ENCODE measurements around the gene EDEM2. TPM values are rescaled to one million over a fixed set of nuclear protein-coding genes. Genes with fewer than 3 reads are reported as not detected.

The EDEM2 gene
- total RNA-seq, 2 experiments from 2014 or later: 29.7 to 30.5 TPM

DNA sequence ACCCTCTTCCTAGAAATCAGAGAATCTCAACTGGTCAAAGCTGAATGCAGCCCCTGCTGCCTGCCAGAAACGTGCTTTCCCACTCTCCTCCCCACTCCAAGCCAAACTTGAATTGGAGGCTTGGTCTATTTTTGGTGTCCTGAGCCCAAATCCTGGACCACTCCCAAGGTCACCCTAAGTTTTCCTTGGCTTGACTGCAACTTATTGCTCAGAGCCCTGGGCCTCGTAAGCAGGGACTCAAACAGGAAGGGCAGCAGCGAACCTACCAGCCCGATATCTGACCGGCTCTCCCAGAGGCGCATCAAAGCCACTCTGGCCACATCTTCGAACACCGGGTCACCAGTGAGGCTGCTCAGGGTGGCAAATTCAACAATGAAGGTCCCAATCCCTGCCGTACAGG is 12.7 kb downstream of the EDEM2 start:
- Mint-ChIP-seq H3K4me1 (peaks cover 2% of the 10 kb centered on the region), H3K9me3 (no peaks in the 10 kb centered on the region), H3K36me3 (ENCODE audit: low read depth) (peaks cover 49% of the 10 kb centered on the region), H3K4me3 (no peak overlapping the region), H3K27me3 (no peaks in the 10 kb centered on the region), H3K27ac (no peak overlapping the region)
- DNase-seq: no peak
- POLR2A ChIA-PET: interaction anchor here (1.9 kb wide), 1 partner anchor 13 kb away, joined by 9 read pairs; the partner anchor contains the start of gene EDEM2
- CTCF ChIA-PET: interaction anchor here (0.9 to 1.6 kb wide), 2 partner anchors 38 to 299 kb away, joined by 4 to 5 read pairs; no protein-coding TSS in a partner anchor

DNA sequence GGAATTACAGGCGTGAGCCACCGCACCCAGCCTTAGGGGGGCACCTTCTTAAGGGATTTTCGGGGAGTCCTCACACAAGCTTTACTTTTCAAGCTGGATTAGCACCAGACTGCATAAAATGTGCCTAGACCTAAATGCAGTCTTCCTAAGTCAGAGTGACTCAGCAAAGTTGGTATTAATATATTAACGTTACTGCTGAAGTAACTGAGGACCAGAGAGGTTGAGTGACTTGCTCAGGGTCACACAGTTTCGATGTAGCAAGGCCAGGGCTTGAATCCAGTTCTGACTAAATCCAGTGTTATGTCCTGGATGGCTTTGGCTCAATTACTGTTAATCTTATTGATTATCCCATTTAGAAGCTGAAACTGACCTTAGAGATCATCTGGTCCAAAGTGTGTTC is 13.4 kb downstream of the EDEM2 start:
- no peak for DNase-seq
- Mint-ChIP-seq H3K4me3 (no peak overlapping the region), H3K27ac (peak overlapping the region; percentile 16), H3K4me1 (peaks cover 2% of the 10 kb centered on the region), H3K36me3 (ENCODE audit: low read depth) (peaks cover 49% of the 10 kb centered on the region), H3K27me3 (no peaks in the 10 kb centered on the region), H3K9me3 (no peaks in the 10 kb centered on the region)
- ChIA-PET POLR2A (interaction anchor here (1.9 kb wide), 1 partner anchor 13 kb away, joined by 9 read pairs; the partner anchor contains the start of gene EDEM2), CTCF (interaction anchor here (0.9 to 1.6 kb wide), 2 partner anchors 37 to 298 kb away, joined by 4 to 5 read pairs; no protein-coding TSS in a partner anchor)

DNA sequence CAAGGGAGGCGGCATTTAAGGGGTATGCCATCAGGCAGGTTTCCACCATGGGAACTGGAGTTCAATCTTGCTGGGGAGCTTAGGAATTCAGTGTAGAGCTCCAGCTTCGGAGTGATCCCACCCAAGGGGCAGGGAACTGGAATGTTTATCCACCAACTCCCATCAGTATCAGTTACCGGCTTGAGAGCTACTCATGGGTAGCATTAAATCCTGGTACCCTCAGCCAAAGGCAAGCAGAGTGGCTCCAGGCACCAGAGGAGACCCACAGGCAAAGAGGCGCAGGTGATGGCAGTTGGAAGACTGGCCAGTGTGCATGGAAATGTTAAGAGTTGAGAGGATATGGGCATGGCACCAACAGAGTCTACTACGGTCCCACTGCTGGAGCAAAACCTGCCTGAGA is 14.1 kb downstream of the EDEM2 start:
- no peak for DNase-seq
- ChIA-PET CTCF (interaction anchor here (1.6 kb wide), 1 partner anchor 37 kb away, joined by 5 read pairs; no protein-coding TSS in a partner anchor), POLR2A (interaction anchor here (0.8 to 1.9 kb wide), 3 partner anchors 10 to 33 kb away, joined by 3 to 9 read pairs (median 3); partner anchors contain the start of gene EDEM2)
- Mint-ChIP-seq H3K9me3 (no peaks in the 10 kb centered on the region), H3K36me3 (ENCODE audit: low read depth) (peaks cover 49% of the 10 kb centered on the region), H3K27ac (no peak overlapping the region), H3K4me3 (no peak overlapping the region), H3K4me1 (peaks cover 2% of the 10 kb centered on the region), H3K27me3 (no peaks in the 10 kb centered on the region)

DNA sequence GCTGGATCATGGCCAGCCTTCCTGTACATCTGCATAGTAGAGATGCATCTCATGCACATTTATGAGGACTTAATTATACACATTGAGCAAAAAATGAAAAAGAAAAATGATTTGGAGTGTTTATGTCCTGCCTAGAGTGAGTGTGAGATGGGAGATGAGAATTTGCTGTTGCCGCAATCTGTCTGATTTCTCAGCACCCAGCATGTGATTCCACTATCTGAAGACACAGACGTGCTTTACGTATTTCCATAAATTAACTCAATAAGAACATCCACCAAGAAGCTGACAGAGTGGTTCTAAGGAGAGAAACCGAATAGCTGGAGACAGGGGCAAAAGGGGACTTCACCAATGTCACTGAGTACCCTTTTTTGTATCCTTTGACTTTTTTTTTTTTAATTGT is 15.2 kb downstream of the EDEM2 start:
- Mint-ChIP-seq H3K36me3 (ENCODE audit: low read depth) (peaks cover 49% of the 10 kb centered on the region), H3K27ac (no peak overlapping the region), H3K27me3 (no peaks in the 10 kb centered on the region), H3K9me3 (no peaks in the 10 kb centered on the region), H3K4me1 (peaks cover 2% of the 10 kb centered on the region), H3K4me3 (no peak overlapping the region)
- ChIA-PET CTCF (interaction anchor here (0.6 kb wide), 1 partner anchor 13 kb away, joined by 4 read pairs; no protein-coding TSS in a partner anchor), POLR2A (no interaction called here)
- no peak for DNase-seq

DNA sequence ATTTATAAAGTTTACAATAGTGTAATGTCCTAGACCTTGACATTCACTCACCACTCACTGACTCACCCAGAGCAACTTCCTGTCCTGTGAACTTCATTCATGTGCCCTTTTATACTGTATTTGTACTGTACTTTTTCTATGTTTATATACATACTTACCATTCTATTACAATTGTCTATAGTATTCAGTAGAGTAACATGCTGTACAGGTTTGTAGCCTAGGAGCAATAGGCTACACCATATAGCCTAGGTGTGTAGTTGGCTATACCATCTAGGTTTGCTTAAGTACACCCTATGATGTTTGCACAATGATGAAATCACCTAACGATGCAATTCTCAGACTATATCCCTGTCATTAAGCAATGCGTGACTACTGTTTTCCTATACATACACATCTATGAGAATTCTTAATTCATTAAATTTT is 17.5 kb downstream of the EDEM2 start:
- Mint-ChIP-seq H3K9me3 (no peaks in the 10 kb centered on the region), H3K4me1 (peaks cover 2% of the 10 kb centered on the region), H3K27ac (no peak overlapping the region), H3K36me3 (ENCODE audit: low read depth) (peaks cover 53% of the 10 kb centered on the region), H3K27me3 (no peaks in the 10 kb centered on the region), H3K4me3 (no peak overlapping the region)
- CTCF ChIA-PET: no interaction called here
- POLR2A ChIA-PET: interaction anchor here (1.7 kb wide), 1 partner anchor 11 kb away, joined by 4 read pairs; no protein-coding TSS in a partner anchor
- no peak for DNase-seq

- H3K9me3 Mint-ChIP-seq: no peaks in the 10 kb centered on the region
- POLR2A ChIA-PET: no interaction called here
- H3K36me3 Mint-ChIP-seq (ENCODE audit: low read depth): peaks cover 55% of the 10 kb centered on the region
These were observed 21.4 kb downstream of the EDEM2 start for GRCh38 chr20:35125753-35126152.

GRCh38 chr20:35122756-35123405 is 24.3 kb downstream of the EDEM2 start:
- peaks cover 71% of the 10 kb centered on the region for H3K36me3 Mint-ChIP-seq (ENCODE audit: low read depth)
- H3K4me1 Mint-ChIP-seq: peaks cover 9% of the 10 kb centered on the region
- H3K9me3 Mint-ChIP-seq: no peaks in the 10 kb centered on the region
- H3K27me3 Mint-ChIP-seq: no peaks in the 10 kb centered on the region
- no peak overlapping the region for H3K27ac Mint-ChIP-seq
- ChIA-PET POLR2A (no interaction called here), CTCF (interaction anchor here (1.2 kb wide), 1 partner anchor 27 kb away, joined by 3 read pairs; no protein-coding TSS in a partner anchor)
- no peak for DNase-seq
- H3K4me3 Mint-ChIP-seq: no peak overlapping the region

More at GRCh38 chr20:35125753-35126152, 21.4 kb downstream of the EDEM2 start:
- Mint-ChIP-seq H3K27ac (no peak overlapping the region), H3K4me1 (peaks cover 4% of the 10 kb centered on the region), H3K27me3 (no peaks in the 10 kb centered on the region), H3K4me3 (no peak overlapping the region)
- DNase-seq: no peak
- CTCF ChIA-PET: no interaction called here

DNA sequence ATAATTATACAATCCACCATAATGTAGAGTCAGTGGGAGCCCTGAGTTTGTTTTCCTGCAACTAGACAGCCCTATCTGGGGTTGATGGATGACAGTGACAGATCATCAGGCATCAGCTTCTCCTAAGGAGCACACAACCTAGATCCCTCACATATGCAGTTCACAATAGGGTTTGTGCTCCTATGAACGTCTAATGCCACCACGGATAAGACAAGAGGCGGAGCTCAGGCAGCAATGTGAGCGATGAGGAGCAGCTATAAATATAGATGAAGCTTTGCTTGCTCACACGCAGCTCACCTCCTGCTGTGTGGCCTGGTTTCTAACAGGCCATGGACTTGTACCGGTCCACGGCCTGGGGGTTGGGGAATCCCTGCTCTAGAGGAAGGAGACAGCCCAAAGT is 25.9 kb downstream of the EDEM2 start:
- CTCF ChIA-PET: interaction anchor here (0.7 kb wide), 1 partner anchor 25 kb away, joined by 3 read pairs; no protein-coding TSS in a partner anchor
- H3K36me3 Mint-ChIP-seq (ENCODE audit: low read depth): peaks cover 75% of the 10 kb centered on the region

GRCh38 chr20:35120012-35120701 is 27.0 kb downstream of the EDEM2 start:
- no peaks in the 10 kb centered on the region for H3K27me3 Mint-ChIP-seq
- H3K36me3 Mint-ChIP-seq (ENCODE audit: low read depth): peaks cover 77% of the 10 kb centered on the region
- peaks cover 12% of the 10 kb centered on the region for H3K4me1 Mint-ChIP-seq
- no peak for DNase-seq
- peak overlapping the region; percentile 16 for H3K27ac Mint-ChIP-seq
- ChIA-PET POLR2A (no interaction called here), CTCF (no interaction called here)
- no peak overlapping the region for H3K4me3 Mint-ChIP-seq
- H3K9me3 Mint-ChIP-seq: no peaks in the 10 kb centered on the region

More for the DNA sequence above, 25.9 kb downstream of the EDEM2 start:
- Mint-ChIP-seq H3K9me3 (no peaks in the 10 kb centered on the region), H3K4me3 (no peak overlapping the region), H3K27ac (no peak overlapping the region), H3K4me1 (peaks cover 12% of the 10 kb centered on the region), H3K27me3 (no peaks in the 10 kb centered on the region)
- POLR2A ChIA-PET: interaction anchor here (0.9 kb wide), 1 partner anchor 26 kb away, joined by 3 read pairs; the partner anchor contains the start of gene EDEM2
- no peak for DNase-seq

DNA sequence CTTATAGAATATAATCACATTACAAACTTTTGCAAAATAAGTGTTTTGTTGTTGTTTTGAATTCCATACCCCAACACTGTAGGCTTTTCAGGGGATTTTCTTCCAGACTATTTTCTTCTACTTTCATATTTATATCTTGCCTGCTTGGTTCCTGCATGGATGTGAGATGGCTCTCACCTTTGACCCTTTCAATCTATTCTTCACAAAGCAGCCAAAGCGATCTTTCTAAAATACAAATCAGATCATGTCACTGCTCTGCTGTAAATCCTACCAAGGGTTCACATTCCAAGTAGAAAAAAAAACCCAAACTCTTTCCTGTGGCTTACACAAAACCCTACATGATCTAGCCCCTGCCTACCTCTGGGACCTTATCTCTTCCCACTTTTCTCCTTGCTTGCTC is 29.5 kb downstream of the EDEM2 start:
- peaks cover 66% of the 10 kb centered on the region for H3K36me3 Mint-ChIP-seq (ENCODE audit: low read depth)
- DNase-seq: no peak
- H3K4me1 Mint-ChIP-seq: peaks cover 12% of the 10 kb centered on the region
- no peak overlapping the region for H3K4me3 Mint-ChIP-seq
- POLR2A ChIA-PET: no interaction called here
- CTCF ChIA-PET: no interaction called here
- H3K27me3 Mint-ChIP-seq: no peaks in the 10 kb centered on the region
- no peak overlapping the region for H3K27ac Mint-ChIP-seq
- no peaks in the 10 kb centered on the region for H3K9me3 Mint-ChIP-seq

DNA sequence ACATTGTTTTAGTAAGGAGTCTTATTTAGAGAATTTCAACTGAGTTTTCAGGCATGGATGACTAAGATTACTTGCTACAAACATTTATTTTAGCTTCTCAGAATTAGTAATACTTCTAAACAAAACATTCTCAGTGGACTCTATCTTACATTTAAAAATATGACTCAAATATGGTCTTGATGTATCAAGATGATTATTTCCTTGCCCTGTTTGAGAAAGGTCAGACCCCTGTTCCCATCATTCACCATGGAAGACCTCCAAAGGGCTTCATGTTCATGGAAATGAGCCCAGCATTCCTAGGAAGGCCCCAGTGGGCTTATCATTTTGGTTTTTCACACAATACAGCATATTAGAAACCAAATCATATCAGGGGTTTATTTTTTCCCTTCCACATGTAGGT is 29.9 kb downstream of the EDEM2 start:
- Mint-ChIP-seq H3K27me3 (no peaks in the 10 kb centered on the region), H3K4me1 (peaks cover 12% of the 10 kb centered on the region), H3K27ac (no peak overlapping the region), H3K9me3 (no peaks in the 10 kb centered on the region), H3K36me3 (ENCODE audit: low read depth) (peaks cover 64% of the 10 kb centered on the region), H3K4me3 (no peak overlapping the region)
- no peak for DNase-seq
- CTCF ChIA-PET: interaction anchor here (2.1 kb wide), 1 partner anchor 21 kb away, joined by 12 read pairs; no protein-coding TSS in a partner anchor
- POLR2A ChIA-PET: no interaction called here

GRCh38 chr20:35116258-35116657 is 30.9 kb downstream of the EDEM2 start:
- no peak for DNase-seq
- POLR2A ChIA-PET: no interaction called here
- no peak overlapping the region for H3K4me3 Mint-ChIP-seq

GRCh38 chr20:35115606-35116005 is 31.5 kb downstream of the EDEM2 start:
- no peak for DNase-seq
- no peaks in the 10 kb centered on the region for H3K27me3 Mint-ChIP-seq
- H3K27ac Mint-ChIP-seq: no peak overlapping the region
- H3K4me1 Mint-ChIP-seq: peaks cover 16% of the 10 kb centered on the region
- CTCF ChIA-PET: interaction anchor here (2.1 kb wide), 1 partner anchor 19 kb away, joined by 12 read pairs; no protein-coding TSS in a partner anchor
- no peaks in the 10 kb centered on the region for H3K9me3 Mint-ChIP-seq
- no peak overlapping the region for H3K4me3 Mint-ChIP-seq
- H3K36me3 Mint-ChIP-seq (ENCODE audit: low read depth): peaks cover 57% of the 10 kb centered on the region
- POLR2A ChIA-PET: no interaction called here

More at GRCh38 chr20:35116258-35116657, 30.9 kb downstream of the EDEM2 start:
- no peaks in the 10 kb centered on the region for H3K27me3 Mint-ChIP-seq
- H3K36me3 Mint-ChIP-seq (ENCODE audit: low read depth): peaks cover 58% of the 10 kb centered on the region
- peak overlapping the region; percentile 27 for H3K27ac Mint-ChIP-seq
- CTCF ChIA-PET: interaction anchor here (2.1 kb wide), 1 partner anchor 20 kb away, joined by 12 read pairs; no protein-coding TSS in a partner anchor
- peaks cover 15% of the 10 kb centered on the region for H3K4me1 Mint-ChIP-seq
- no peaks in the 10 kb centered on the region for H3K9me3 Mint-ChIP-seq
